Middle frontal gyrus (tissue), 1 donor: Measurements from ENCODE around the gene TMPRSS3.

Source experiments
- DNase-seq: peaks from one replicate; pipeline ENCODE4 v3.0.0-alpha.2; 2015; ENCODE audit warnings: low spot score; ENCODE audit errors: extremely low spot score

TMPRSS3 gene

DNA sequence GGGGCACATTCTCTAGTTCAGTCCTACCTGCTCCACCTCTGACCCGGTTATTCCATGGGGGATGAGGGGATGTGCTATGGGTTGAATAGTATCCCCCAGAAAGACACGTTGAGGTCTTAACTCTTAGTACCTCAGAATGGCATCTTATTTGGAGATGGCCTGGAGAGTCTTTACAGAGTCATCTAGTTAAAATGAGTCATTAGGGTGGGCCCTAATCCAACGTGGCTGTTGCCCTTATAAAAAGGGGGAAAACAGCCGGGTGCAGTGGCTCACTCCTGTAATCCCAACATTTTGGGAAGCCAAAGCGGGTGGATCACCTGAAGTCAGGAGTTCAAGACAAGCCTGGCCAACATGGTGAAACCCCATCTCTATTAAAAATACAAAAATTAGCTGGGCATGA is 5.7 kb downstream of the TMPRSS3 start:
- no peak for DNase-seq

DNA sequence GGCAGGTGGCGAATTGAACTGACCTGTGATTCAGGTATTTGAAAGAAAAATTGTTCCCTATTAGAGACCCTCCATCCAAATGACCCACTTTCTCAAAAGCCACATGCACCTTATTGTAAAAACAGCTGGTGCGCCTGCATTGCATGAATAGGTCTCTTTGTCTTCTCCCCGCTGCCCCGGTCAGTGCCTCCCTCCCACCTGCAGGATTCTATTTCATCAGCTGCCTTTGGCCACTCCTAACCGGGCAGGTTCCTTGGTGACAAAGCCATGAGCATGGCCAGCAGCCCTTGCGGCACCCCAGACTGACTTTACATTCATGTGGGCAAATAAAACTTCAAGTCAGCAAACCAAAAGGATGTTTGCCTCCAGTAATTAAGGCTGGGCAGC is 6.4 kb downstream of the TMPRSS3 start:
- no peak for DNase-seq

DNA sequence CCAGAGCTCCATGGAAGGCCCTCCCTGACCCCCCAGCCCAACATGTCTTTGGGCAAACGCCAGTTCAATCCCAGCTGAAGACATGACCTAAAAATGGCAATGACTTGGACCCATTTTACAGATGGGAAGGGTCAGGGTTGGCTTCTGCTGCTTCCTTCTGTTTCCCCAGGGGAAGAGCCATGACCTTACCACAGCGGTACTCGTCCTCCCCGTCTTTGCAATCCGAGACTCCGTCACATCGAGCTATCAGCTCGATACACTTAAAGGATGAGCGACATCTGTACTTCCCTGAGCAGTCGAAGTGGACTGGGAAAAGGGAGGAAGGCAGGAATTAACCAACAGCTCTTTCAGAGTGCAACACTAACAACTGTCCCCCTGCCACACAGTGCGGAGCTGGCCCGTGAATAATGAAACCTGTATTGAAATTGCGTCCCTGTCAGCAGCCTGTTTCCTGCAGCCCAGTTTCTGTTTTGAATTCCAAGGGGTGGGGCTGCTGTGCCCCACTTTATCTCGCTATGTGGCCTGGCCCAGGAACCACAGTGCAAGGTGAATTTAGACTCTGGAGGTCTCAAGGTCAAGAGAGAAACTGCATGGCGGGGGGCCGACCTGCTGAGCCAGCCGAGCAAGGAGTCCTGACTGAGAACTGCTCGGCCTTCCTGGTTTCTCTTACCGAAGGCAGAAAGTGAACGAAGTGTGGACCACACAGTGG is 7.0 kb downstream of the TMPRSS3 start:
- no peak for DNase-seq

GRCh38 chr21:42387843-42388340 is 8.0 kb downstream of the TMPRSS3 start:
- DNase-seq = no peak

- DNase-seq = no peak
Observed at GRCh38 chr21:42387164-42387563, 8.7 kb downstream of the TMPRSS3 start.

- DNase-seq = no peak
Observed at GRCh38 chr21:42386034-42386591, 9.7 kb downstream of the TMPRSS3 start.

DNA sequence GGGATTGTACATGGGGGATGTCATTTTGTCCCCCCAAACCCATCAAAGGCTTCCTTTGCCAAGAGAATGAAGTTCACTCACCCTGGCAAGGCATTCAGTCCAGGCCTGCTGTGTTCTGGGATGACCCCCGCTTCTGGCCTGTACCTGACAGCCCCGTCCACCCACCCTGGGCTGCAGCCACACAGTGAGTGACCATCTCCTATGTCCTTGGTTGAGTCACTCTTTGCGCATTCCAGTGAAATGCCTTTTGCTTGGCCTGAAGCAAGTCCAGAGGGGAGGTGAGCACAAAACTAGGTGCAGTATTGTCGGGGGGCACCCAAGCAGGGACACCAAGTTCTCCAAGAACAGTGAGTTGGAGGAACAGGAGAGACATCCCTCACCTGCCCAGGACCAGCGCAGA is 10.2 kb downstream of the TMPRSS3 start:
- DNase-seq = no peak

DNA sequence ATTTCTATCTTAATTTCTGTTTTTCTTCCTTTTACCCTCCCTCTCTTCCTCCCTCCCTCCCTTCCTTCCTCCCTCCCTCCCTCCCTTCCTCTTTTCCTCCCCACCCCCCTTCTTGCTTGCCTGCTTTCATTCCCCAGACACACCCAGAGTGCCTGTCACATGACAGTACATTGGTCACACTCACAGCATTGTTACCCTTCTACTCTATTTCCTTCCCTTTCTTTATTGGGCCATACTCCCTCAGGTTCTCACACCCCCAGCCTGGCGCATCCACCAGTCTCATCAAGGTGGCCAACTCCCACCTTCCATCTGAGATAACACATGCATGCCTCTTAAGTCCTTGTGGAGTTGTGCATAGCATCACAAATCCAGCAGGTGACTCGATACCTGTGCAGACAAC is 10.9 kb downstream of the TMPRSS3 start:
- no peak for DNase-seq

- DNase-seq = no peak
Observed at GRCh38 chr21:42384156-42384945, 11.5 kb downstream of the TMPRSS3 start.

GRCh38 chr21:42383331-42383730 is 12.5 kb downstream of the TMPRSS3 start:
- no peak for DNase-seq

DNA sequence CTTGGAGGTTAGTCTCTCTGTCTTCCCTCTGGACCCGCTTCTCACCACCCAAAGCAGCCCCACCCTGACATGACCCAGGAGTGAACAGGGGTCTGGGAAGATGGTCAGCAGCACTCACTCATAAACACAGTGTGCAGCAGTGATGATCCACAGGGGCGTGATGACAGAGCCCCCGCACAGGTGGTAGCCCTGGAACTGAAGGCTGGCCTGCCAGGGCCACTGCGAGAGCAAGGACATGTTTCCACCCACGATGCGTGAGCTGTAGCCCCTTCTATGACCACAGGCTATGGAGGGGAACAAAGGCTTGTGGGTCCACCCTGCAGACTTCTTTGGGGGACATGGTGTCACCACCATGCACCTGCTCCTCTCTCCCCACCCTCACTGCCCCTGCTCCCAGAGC is 12.9 kb downstream of the TMPRSS3 start:
- DNase-seq = no peak

GRCh38 chr21:42381347-42381984 is 14.4 kb downstream of the TMPRSS3 start:
- DNase-seq = no peak

- no peak for DNase-seq
Observed at GRCh38 chr21:42379426-42380215, 16.2 kb downstream of the TMPRSS3 start.

DNA sequence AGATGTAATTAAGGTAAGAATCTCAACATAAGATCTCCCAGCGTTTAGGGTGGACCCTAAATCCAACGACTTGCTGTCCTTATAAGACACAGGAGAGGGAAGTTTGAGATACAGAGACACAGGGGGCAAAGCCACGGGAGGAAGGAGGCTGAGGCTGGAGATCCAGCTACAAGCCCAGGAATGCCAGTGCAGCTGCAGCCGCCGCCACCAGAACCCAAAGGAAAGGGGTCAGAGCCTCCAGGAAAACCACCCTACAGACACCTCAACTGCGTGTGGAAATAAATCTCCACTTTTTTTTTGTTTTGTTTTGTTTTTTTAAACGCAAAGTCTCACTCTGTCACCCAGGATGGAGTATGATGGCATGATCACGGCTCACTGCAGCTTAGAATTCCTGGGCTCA is 17.4 kb downstream of the TMPRSS3 start:
- no peak for DNase-seq

GRCh38 chr21:42377951-42378340 is 17.9 kb downstream of the TMPRSS3 start:
- DNase-seq = no peak

DNA sequence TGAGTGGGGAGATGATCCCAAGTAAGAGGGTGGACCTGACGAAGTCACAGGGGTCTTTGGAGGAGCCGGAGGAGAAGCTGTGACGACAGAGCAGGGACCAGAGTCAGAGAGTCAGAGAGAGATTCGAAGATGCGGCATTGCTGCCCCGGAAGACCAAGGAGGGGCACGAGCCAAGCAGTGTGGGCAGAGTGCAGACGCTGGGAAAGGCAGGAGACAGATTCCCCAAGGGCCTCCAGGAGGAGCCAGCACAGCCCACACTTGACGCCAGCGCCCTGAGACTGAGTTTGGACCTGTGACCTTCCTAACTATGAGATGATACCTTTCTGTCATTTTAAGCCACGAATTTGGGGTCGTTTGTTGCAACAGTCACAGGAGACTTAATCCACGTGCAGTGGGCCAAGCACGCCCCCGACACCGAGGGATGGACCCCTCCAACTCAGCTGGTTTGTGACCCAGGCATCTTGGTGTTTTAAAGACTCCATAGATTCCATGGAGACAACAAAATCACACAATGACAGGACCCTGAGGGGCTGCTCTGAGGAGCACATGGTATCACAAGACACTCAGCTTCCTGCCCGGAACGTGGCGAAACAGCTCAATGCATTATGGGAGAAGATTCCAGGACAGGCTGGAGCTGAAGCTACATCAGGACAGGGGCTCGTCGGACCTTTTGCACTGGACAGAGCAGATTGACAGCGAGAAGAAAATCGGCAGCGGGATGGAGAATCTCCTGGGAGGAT is 18.5 kb downstream of the TMPRSS3 start:
- no peak for DNase-seq

- DNase-seq = no peak
Observed at GRCh38 chr21:42376338-42376982, 19.4 kb downstream of the TMPRSS3 start.

DNA sequence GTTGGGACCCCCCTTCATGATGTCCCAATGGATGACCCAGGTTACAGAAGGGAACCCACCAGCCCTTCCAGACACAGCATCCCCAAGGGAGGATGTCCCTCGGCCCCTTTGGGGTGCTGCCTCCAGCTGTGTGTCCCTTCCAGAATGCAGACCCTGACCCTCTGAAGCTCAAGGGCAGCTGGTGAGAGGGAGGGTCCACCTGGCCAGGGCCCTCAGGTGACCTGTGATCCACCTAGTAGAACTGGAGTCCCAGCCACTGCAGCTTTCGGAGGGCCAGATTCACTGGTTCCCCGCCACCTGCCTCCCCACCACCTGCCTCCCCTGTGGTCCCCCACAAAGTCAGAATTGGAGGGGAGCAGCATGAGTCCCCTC is 19.9 kb downstream of the TMPRSS3 start:
- no peak for DNase-seq

DNA sequence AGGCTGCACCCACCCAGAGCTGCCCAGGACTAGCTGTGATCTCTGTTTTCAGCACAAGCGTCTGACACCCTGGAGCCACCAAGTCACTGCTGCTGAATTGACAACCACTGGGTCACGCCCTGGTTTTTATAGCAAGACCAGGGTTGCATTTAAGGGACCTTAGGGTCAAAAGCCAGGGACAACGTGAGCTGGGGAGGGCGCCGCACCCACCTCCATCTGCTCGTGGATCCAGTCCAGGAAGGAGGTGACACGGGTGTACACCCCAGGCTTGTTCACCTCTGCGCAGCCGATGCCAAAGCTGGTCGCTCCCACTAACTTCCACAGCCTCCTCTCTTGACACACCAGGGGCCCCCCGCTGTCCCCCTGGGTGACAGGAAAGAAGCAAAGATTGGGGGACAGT is 20.3 kb downstream of the TMPRSS3 start:
- no peak for DNase-seq

DNA sequence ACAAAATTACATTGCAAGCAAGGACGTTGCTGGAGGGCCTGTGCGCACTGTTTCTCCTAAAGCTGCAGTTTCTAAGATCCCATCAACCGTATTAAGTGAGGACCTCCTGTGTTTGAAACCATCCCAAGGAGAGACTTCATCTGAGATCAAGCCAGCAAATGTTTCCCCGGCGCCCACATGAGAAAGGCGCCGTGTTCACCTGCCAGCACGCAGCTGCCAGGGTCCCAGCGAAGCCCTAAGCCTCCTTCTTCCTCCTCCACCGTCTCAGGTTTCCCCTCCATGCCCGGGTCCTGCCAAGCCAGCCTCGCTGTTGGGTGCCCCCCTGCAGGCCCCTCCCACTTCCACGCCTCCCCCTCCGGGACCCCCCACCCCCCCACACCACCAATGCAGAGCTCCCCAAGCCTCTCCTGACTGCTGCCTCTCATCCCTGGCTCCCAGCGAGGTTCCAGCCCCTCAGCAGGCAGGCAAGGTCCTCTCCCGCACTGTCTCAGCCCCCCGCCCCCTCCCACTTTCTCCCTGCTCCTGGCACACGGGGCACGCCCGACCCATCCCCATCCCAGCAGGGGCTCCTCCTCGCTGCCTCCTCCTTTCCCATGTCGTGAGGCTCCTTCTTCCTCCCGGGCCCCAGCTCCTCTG is 20.9 kb downstream of the TMPRSS3 start:
- DNase-seq = no peak
